Stimulated activated CD4-positive, alpha-beta T cell treated with anti-CD3 and anti-CD28 coated beads, Interleukin-15, amount 100 ng/mL, for 1 hour (primary cell): ENCODE results near the gene FMNL2.

Experiments used
- DNase-seq, 2 donors: peaks; one replicate each; pipeline ENCODE4 v3.0.0-alpha.2; 2020; ENCODE audit warnings: low read depth in 1 of 2, low spot score in 1 of 2

Gene FMNL2

GRCh38 chr2:152548111-152548875 is 213.3 kb downstream of the FMNL2 start:
- DNase-seq = no peak

GRCh38 chr2:152548996-152549395 is 214.0 kb downstream of the FMNL2 start:
- DNase-seq = no peak

DNA sequence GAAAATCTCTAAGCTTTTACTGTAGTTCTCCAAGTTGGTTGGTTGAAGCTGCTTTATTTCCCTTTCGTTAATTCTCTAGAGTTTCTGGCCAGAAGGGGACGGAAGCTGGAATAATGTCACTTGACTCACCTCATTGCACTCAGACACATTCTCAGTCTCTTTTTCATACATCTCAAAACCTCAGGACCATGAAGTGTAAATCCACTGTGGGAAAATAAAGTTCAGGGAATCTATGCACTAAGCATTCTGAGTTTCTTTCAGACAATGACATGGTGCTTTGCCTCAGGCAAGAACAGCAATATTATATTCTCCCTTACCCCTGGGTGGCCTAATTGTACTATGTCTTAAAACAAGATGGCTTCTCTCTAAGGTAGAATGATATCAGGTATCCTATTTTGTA is 214.4 kb downstream of the FMNL2 start:
- no peak for DNase-seq

DNA sequence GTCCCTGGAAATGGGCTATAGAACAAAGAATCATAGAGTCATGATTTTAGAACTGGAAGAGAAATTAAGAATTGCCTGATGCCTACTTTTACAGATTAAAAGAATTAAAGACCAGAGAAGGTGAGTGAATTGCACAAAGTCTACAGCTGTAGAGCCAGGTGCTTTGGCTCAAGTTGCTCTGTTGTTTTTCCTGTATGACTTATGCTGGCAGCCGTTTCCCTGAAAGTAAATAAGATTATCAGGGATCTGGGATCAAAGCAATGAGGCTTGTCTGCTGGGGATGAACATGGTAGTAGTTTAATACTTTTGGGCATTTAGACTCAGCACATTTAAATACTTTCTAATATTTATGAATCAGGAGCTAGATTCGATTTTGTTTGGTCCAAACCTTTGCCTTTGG is 215.4 kb downstream of the FMNL2 start:
- no peak for DNase-seq

DNA sequence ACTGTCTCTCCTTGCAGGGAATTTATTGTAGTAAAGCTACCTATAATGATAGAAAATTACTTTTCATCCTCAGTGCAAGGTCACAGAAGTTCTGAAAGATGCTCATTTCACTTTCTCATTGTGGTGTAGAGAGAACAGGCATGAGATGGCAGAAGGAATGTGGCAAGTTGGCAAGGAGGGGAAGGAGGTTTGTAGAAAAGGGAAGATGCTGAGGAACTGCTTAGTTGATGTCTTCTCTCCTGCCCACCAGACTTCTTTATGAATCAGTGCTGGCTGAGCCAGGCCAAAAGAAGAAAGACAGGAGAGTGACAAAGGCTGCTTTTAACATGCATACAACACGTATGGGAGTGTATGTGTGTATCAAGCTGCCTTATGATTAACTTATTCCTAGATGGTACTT is 217.9 kb downstream of the FMNL2 start:
- DNase-seq = no peak

GRCh38 chr2:152553518-152553917 is 218.5 kb downstream of the FMNL2 start:
- no peak for DNase-seq

DNA sequence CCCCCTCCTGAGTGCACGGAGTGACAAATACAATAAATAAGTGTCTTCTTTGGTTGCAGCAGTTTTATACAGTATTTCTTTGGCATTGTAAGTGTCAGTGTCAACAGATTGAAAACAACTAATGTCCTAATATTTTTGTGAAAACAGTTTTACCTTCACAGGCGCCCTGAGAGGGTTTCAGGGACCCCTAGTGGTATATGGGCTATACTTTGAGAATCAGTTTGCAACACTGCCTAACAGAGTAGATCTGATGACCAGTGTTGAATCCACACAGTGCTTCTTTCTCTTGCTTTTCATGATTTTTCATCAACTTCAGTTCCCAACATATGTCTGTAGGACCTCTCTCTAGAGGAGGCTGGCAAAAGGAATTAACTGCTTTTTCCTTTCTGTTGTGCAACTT is 220.1 kb downstream of the FMNL2 start:
- no peak for DNase-seq

- DNase-seq = no peak
Measured at GRCh38 chr2:152556506-152556905, 221.5 kb downstream of the FMNL2 start.

DNA sequence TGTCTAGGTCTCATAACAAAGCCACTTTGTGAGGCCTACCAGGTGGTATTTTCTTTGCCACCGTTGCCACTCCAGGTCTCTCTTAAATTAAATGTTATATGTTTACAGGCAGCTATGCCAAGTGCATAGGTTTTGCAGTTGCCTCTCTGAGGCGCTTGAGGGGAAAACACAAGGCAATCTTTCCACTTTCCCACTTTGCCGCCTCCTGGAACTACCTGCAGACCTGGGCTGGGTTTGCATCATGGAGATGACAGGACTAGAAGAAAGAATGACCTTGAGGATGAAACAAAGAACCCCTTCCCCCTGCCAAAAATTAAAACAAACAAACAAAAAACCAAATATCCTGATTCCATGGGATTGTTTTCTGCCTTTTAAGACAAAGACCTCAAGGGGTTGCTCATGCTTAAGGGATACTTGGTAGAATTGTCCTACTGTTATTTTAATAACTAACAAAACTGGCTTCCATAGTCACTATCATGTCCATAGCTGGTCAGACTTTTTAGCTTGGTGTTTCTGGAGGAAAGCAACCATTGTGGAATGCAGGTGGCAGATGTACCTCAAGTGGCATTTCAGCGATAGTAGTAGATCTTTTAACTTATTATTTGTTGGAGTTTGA is 222.4 kb downstream of the FMNL2 start:
- DNase-seq = no peak

DNA sequence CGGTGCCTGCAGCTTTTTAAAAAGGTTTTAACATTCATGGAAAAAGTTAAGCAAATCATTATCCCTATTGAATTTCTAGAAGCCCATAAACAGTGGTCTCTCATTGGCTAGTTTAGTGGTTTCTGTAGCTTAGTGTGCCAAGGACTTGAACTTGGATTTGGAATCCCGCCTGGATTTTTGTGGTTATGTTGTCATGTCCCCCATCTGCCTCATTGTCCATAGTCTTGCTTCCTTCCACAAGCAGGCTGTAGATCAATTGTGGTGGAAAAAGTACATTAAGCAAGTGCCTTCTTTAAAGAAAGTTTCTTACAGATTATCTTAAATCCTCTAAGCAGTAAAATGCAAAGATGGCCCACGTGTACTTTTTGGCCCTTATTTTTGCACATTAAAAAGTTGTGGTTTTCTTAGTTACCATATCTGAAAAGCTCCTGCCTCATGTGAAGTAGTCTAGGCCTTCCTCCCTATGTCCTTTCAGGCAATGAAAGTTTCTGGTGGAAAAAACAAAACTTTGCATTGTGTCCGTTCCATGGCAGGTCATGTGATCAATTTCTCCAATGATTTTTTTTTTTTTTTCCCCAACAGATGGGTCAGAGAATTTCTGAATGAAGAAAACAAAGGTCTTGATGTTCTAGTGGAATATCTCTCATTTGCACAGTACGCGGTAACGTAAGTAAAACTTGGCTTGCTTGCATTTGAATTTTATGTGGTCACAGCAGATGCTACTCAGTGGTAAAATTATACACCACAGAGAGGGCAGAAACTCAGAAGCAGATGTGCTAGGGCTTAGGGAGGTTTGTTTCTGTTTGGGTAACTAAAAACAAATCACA is 223.4 kb downstream of the FMNL2 start:
- no peak for DNase-seq

DNA sequence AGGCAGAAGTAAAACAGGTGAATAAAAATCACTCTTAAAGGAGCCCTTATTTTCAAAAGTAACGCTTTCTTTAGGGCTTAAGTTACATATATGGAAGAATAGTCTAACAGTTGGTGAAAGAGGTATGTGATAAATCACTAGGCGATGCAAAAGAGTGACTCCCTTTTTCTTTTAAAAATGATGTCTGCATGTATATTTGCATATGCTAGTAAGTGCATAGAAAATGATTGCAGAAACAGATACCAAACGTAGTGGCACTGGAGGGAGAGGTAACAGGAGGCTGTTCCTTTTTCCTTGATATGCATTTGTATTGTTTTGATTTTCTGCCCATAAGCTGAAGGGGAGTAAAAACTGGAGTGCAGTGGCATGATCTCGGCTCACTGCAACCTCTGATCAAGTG is 224.0 kb downstream of the FMNL2 start:
- DNase-seq = no peak

DNA sequence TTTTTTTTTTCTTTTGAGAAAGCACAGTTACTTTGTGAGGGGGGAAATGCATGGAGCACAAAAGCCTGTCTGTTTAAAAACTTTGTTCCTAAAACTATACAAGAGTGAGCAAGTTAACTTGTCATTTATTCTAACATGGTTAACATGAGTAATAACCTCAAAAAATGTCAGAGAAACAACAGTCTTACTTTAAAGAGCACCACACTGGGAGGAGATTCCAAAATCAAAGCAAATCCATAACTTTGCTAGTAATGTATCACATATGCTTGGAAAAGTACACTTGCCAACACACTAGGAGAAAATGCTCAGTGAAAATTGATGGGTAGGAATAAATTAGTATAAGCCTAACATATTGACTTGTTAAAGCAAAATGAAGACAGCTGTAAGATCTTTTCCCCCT is 225.2 kb downstream of the FMNL2 start:
- DNase-seq = no peak

DNA sequence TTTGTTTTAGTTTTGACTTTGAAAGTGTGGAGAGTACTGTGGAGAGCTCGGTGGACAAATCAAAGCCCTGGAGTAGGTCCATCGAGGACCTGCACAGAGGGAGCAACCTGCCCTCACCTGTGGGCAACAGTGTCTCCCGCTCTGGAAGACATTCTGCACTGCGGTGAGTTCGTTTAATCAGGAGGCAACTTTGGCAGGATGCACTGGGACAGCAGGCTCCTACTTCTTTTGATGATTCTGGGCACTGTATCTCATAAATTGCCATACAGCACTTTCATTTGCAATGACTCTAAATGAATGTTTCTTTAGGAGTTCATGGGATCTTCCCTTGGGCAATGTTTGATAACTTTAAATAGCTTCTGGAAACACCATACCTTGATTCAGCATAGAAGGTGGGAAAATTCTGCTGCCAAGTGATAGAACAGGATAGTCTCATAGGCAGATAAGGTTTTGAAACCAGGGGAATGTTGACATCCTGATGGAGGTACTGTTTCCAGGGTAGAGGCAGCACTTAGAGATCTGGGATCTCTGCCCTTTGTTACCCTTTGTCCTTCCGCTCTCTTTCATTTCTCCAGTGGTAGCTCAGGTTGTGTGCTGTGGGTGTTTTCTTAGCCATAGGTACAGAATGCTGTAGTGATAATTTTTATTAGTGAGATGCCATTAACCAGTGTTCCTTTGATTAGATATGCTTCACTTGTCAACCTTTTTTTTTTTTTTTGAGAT is 226.1 kb downstream of the FMNL2 start:
- no peak for DNase-seq

DNA sequence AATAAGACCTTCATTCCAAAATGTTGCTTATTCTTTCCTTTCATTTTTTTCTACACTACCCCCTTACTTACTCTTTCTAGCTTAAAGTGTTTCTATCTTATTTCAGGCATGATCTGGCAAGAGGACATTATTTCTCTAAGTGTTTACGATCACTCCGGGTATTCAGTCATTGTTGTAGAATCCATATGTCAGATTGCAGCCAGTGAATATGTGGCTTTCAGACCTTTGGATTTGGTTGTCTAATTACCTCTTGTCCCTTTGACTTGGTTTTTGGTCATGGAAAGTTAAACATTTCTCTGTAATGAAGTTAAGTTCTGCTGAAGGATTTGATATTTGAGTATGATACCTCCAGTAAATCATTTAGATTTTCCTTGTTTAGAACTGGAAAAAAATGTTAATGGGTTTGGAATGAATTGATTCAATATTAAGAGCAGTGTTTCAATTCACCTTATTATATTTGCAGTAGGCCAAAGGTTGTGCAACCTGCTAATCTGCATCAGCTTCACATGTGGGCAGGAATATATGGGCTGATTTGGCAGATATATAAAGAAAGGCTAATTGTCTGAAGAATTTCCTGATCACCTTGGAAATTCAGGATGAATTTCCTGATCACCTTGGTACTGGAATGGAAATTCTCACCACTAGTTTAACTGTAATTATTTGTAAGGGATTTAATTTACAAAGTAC is 227.4 kb downstream of the FMNL2 start:
- DNase-seq = no peak

DNA sequence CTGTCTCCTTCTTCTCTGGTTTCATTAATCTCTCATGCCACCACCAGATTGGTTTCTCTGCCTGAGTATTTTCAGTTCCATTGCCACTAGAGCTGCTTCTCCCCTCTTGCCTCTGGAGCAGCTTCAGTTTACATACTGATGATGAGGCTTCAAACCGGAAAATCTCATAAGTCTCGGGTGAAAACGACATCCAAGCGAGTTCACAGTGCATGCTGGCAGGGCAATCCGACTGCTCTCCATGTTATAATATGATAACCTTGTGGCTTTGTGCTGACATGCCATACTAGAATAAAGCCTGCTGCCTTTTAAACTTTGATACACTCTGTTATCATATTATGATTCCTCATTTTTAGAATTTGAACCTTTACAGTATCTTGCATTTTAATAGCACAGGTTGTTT is 228.8 kb downstream of the FMNL2 start:
- DNase-seq = no peak

- DNase-seq = no peak
Measured at GRCh38 chr2:152564754-152565551, 230.0 kb downstream of the FMNL2 start.

GRCh38 chr2:152565884-152566727 is 231.1 kb downstream of the FMNL2 start:
- no peak for DNase-seq

GRCh38 chr2:152566728-152567069 is 231.7 kb downstream of the FMNL2 start:
- DNase-seq = no peak

DNA sequence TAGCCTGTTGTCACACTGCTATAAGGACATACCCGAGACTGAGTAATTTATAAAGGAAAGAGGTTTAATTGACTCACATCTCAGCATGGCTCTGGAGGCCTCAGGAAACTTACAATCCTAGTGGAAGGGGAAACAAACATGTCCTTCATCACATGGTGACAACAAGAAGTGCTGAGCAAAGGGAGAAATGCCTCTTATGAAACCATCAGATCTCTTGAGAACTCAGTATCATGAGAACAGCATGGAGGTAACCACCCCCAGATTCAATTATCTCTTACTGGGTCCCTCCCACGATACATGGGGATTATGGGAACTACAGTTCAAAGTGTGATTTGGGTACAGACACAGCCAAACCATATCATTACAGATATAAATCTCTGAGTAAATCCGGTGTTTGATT is 233.6 kb downstream of the FMNL2 start:
- no peak for DNase-seq
